HG03135 (cell line): Measurements from ENCODE around the gene ARL8B.
A peak's percentile ranks its signal among the peaks of the same experiment; 100 is the strongest.
"Not testable (repeated sequence)": the region's sequence is repeated elsewhere in the genome, so short reads cannot be mapped to it uniquely, and the experiment has no call there.

Source experiments
- ATAC-seq: cut with Tn5 transposase; IDR thresholded peaks from one replicate; pipeline ENCODE4 v1.9.1; 2021; ENCODE audit warnings: mild to moderate bottlenecking, moderate library complexity; ENCODE audit not compliant: unreplicated experiment

Gene ARL8B

DNA sequence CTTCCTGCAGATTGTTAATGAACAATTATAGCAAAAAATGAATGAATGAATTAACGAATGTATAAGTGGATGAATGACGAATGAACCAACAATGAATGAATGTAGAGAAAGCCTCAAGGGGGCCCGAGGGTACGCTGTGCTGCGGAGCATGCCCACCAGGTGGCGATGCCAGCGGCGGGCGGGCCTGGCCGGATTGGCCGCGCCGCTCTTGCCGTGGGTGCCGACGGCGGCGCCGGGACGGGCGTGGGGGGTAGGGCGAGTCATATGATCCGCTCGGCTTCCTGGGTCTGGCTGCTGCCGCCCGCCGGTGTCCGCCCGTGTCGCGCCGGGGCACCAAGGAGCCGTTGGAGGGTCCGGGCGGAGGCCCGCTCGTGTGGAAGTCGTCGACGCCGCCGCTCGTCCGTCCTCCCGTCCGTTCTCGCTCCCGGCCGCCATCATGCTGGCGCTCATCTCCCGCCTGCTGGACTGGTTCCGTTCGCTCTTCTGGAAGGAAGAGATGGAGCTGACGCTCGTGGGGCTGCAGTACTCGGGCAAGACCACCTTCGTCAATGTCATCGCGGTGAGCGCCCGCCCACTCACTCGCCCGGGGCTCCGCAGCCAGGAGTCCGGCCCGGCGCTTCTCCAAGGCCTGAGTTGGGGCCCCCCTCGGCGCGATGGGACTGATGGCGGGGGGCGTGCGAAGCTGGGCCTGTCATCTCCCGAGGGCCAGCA lies at the start of gene ARL8B:
Gene ARL8B (plus strand): TSS at position 263 of the 711 bp plus-strand sequence. CDS start 174 bp downstream, at position 437.
- ATAC-seq = peak; percentile 95

DNA sequence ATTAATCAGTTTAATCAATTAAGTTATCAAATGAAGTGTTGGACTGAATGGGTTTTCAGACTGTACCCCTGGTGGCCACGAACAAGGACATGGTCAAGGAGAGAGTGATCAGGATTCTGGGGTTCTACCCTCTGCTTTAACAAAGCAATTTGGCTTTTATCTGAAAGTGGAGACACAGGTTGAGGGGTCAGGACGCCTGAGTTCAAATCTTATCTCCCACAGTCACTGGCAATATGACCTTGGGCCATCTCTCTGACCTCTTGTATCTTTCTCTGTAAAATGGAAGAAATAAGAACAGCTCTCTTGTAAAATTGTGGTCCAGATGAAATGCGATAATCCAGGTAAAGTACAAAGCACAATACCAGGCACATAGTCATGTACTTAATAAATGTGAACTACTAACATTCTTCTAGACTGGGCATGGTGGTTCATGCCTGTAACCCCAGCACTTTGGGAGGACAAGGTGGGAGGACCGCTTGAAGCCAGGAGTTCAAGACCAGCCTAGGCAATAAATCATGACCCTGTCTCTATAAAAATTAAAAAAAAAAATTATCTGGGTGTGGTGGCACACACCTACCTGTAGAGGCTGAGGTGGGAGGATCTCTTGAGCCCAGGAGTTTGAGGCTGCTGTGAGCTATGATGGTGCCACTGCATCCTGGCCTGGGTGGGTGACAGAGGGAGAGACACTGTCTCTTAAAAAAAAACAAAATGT lies 48.6 kb upstream of the ARL8B start:
- ATAC-seq = no peak

DNA sequence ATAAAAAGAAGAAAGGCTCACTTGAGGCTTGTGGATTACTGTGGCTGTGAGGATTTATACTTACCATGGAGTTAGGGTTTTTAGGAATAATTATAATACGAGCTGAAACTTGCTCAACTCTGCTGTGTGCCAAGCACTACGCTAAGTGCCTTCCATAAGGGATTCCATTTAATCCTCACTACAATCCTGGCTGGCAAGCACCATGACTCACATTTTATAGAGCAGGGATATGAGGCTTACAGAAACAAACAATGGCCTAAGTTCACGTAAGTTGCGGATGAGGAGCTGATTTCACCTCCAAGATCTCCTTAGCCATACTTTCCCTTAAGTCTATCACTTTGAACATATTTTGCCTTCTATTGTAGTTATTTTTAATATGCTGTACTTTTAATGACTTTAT lies 43.9 kb upstream of the ARL8B start:
- ATAC-seq = no peak

DNA sequence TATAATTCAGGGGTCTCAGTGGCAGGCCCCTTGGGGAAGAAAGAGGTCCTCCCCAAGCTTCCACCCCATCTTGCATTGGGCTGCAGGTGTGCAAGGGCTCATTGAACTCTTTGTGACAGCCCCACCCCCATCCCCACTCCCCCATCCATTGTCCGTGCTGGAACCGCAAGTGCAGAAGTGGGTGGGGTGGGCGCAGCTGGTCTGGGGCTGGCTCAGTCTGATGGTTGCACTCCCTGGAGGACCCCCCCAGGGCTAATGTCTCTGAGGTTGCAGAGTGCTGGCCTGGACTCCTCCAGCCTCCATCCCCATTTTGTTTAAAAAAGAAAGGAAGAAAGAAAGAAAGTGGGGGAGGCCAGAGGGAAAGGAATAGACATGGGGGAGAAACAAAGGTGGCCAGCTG lies 42.3 kb upstream of the ARL8B start:
- ATAC-seq = no peak

DNA sequence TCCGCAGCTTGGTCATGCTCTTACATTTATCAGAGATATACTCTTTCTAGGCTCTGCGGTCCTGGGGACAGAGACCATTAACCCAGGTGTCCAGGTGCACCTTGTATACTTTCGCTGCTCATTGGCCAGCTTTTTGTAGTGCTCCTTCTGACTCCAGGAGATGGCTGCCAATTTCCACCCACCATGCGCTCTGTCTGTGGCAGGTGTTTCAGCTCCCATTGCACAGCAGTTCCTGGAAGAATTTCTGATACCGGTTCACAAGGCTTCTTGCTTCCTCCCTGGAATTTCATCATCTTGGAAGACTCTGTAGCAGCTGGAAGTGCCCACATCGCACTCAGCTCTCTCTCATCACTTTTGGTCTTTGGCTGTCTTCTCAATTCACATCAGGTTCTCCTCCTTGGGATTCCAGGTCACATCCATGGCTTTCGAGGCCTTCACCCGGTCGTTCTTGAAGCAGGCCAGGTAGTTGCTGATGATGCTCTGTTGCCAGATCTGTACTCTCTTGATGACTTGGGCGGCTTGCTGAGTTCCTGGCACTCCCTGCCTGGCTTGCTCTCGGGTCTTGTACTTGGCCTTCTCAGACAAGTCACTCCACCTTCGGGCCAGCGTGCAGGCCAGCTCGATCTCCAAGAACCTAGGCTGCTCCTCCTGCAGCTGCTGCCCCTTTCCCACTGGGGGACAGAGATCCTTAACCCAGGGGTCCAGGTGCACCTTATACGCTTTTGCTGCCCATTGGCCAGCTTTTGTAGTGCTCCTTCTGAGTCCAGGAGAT lies 41.1 kb upstream of the ARL8B start:
- no peak for ATAC-seq

DNA sequence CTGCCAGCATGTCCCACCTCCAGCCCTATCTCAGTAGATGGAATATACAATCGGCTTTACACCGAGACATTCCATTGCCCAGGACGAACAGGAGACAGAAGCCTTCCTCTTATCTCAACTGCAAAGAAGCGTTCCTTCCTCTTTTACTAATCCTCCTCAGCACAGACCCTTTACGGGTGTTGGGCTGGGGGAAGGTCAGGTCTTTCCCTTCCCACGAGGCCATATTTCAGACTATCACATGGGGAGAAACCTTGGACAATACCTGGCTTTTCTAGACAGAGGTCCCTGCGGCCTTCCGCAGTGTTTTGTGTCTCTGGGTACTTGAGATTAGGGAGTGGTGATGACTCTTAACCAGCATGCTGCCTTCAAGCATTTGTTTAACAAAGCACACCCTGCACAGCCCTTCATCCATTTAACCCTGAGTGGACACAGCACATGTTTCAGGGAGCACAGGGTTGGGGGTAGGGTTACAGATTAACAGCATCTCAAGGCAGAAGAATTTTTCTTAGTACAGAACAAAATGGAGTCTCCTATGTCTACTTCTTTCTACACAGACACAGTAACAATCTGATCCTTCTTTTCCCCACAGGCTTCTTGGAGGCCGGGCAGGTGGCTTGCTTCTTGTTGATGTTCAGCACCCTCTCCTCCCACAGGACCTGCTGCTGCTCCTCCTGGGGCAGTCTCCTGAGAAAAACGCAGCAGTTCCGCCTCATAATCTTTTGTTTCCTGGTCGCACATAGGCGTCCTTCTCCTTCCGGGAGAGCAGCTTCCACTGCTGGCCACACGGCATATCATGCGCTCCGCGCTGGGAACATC lies 39.9 kb upstream of the ARL8B start:
- not testable (repeated sequence) for ATAC-seq

DNA sequence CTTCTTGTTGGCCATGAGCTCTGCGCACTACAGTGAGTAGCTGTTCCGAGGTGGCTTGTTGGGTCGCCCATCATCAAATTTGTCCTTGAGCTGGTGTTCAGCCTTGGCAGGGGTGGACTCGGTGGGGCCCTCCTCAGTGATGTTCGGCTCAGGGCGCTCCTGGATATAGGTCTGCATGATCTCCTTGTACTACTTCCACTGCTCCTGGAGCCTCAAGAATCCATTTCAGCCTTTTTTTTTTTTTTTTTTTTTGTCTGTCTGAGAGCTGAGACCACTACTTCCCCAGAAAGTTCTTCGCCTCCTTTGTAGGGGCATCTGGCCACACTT lies 39.3 kb upstream of the ARL8B start:
- ATAC-seq = no peak

DNA sequence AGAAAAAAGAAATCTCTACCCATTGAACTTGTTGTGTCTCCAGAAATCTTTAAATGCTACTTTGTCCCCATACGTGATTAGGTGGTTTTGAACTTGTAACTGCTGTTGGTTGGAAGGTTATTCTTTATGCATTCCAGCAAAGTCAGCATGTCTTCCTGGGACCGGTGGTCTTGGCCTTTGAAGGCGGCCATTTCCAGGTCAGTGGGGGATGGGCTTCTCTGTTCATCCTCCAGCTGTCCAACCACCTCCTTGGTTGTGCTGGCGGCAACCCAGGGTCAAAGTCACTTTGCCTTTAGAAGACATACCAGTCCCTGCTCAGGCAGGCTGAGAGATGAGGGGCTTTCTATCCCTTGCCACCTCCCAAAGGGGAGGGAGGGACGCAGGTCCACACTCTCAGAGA lies 37.9 kb upstream of the ARL8B start:
- no peak for ATAC-seq

DNA sequence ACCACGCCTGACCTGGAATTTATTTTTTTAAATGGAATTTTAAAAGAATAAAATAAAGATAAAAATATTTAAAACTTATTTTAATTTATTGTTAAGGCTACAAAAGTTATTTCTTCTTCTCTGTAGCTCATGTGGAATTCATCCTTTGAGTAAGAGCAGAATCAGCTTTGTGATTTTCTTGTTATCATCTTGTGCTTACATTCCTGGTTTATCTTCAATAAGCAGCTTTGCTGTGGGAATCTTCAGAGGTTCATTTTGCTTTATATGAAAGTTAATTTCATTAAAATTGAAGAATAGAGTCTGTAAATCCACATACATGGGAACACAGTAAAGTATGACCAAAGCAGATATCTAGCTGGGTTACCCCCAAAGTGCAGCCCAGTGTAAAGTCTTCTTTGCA lies 35.4 kb upstream of the ARL8B start:
- ATAC-seq = no peak

DNA sequence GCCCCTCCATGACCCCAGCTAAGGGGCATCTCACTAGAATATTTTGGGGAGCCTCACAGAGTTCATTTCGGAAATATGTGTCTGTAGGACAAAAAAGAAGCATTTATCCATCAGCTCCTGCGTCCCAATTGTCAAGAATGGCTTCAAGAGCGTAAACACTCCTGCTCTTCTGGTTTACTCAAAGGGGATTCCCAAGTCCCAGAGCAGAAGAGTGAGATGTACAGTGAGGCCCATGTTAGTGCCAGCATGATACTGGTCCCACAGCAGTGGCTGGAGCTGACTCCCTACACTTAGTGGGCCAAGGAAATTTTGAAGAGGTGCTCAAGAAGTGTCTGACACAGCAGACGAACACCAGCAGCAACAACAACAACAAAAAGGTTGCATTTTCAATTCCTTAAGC lies 34.9 kb upstream of the ARL8B start:
- ATAC-seq = no peak

DNA sequence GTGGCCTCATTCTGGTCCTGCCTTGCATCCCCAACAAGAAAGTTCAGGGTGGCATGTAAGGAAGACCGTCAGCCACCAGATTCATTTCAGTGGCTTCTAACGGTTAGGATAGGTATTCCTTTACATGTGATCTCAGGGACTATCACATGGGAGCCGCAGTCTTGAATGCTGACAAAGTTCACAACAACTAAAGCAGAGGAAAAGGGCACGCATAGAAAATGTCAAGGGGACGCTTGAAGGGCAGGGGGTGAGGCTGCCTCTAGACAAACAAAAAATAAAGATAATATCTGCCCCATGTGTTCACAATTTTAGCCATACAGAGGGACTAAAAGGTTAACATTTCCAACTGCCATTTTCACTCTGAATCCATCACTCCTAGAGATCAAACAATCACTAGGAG lies 31.9 kb upstream of the ARL8B start:
- no peak for ATAC-seq

DNA sequence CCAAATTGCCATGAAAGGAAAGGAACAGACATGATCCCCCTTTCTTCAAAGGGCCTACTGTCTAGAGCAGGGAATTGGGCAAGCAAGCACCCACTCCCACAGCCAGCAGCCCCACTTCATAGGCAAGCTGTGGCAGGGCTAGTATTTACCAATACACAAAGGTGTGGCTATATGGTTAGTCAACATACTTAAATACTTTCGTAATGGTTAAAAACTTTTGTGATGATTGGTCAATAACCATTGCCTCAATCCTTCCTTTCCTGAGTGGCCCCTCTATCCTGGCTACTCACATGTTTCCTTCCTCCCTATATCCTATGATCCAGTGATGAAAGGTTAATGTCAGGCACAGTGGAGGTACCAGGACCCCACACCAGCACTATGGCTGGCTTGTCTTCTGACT lies 30.1 kb upstream of the ARL8B start:
- no peak for ATAC-seq

DNA sequence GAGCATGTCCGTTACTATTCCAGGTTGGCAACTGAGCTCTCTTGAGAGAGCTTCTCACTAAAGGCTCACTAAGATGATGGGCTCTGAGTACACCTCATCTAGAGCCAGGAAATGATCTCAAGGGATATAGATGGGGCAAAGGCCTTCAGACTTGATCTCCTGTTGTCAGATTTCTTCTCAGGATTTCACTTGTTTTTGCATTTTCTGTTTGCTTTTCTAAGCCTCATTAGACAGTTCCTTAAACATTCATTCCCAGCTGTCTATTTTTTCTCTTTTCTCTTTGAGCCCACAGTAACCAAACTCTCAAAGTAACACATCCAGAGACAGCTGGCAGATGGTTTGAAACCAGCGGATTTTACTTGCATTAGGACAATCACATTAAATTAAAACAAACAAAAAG lies 28.4 kb upstream of the ARL8B start:
- no peak for ATAC-seq

DNA sequence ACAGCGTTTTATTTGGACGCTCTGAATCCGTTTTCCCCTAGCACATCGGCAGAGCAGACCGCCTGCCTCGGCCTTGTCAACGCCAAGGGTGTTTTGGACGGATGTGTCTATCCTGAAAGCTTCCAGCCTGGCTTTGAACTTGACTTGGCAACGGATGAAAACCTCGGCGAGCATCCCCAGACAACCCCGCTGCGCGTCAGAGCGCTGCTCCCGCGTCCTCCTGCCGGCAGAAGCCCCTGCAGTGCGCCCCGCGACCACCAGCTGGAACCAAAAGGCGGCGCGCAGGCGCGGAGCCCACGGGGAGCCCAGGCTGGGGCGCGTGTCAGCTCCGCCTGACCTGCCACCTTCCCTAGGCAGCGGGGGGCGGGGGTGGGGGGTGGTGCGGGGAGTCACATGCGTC lies 26.2 kb upstream of the ARL8B start:
- no peak for ATAC-seq

DNA sequence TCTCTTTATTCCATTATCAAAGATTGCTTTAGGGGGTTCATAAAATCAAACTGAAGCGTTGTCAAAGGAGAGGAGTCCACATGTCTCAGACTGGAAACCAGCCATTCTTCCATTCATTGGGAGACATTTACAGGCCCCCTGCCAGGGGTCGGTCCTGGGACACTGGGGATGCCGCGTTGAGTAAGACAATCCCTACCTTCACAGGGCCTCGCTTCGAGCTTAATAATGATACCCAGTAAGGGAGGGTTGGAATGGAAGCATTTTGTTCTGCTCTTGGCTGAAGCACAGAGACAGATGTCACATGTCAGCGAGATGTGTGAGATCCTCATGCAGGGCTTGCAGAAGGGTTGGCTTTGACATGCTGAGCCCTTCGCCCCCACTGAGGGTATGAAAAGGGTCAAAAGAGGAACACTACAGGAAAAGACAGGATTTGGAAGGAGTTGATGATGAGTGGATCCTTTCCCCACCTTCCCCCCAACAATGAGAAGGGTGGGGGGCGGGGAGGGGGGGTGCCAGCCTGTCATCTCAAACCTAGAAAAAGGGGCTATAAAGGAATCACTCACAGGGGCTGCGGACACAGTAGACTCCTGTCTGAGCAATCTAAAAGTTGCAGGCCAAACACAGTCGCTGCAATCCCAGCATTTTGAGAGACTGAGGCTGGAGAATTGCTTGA lies 25.6 kb upstream of the ARL8B start:
- ATAC-seq = no peak

DNA sequence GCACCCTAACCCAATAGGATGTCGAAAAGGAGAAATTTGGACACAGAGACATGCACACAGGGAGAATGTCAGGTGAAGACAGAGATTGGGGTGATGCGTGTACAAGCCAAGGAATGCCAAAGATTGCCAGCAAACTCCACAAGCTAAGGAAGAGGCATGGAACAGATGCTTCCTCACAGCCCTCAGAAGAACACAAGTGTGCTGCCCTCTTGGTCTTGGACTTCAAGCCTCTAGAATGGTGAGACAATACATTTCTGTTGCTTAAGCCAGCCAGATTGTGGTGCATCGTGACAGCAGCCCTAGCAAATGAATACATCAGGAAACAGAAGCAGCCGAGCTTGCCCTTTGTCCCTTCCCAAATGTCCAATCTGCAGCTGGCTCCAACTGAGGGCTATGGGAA lies 23.7 kb upstream of the ARL8B start:
- no peak for ATAC-seq

DNA sequence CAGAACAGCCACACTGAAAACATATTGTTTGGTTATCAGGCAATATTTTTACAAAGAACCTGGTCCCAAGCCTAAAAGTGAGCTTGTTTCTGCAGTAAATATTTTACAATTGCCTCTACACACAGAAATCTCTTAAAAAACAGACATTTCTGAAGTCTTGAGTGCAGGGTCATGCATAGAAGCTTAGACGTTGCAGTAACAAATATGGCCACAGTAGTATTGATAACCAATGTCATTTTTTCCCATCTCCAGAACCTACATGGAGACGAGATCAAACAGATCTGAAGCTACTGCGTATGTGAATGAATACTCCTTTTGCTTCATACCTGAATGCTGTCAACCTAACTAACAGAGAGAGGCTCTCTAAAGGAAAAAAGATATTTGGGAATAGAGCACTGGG lies 19.6 kb upstream of the ARL8B start:
- no peak for ATAC-seq

DNA sequence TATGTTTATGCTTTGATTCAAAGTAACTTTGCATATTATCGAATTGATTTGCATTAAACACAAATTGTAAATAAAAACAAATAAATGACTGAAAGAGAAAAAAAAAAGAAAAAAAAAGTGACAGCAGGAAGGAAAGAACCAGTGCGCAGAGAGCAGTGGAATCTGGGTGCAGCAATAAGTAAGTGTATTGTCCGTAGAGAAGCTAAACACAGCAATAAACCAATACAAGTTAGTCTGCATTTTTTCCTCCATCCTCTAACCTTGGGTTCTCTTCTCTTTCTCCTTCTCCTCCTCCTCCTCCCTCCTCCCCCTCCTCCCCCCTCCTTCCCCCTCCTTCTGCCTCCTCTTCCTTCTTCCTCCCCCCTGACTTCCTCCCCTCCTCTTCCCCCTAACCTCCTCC lies 18.3 kb upstream of the ARL8B start:
- ATAC-seq = no peak

DNA sequence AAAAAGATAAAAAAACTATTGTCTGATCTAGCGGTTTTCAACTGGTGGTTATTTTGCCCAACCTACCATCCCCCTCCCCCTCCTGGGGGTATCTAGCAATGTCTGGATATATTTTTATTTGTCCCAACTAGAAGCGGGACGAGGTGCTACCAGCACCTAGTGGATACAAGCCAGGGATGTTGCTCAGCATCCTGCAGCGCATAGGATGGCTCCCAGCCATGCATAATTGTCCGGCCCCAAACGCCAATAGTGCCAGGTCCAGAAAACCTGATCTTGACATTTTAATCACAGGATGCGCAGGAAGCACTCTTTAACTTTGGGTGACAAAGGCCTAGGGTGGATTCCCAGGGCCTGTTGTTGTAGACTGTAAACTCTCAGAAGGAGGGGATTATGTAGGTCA lies 17.0 kb upstream of the ARL8B start:
- no peak for ATAC-seq

DNA sequence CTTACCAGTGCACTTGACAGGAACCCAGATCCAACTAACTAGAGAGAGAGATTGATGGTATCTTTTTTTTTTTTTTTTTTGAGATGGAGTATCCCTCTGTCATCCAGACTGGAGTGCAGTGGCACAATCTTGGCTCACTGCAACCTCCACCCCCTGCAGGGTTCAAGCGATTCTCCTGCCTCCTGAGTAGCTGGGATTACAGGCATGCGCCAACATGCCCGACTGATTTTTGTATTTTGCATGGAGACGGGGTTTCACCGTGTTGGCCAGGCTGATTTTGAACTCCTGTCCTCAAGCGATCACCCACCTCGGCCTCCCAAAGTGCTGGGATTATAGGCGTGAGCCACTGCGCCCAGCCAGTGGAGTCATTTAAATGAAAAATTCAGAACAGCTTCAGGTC lies 15.7 kb upstream of the ARL8B start:
- not testable (repeated sequence) for ATAC-seq

DNA sequence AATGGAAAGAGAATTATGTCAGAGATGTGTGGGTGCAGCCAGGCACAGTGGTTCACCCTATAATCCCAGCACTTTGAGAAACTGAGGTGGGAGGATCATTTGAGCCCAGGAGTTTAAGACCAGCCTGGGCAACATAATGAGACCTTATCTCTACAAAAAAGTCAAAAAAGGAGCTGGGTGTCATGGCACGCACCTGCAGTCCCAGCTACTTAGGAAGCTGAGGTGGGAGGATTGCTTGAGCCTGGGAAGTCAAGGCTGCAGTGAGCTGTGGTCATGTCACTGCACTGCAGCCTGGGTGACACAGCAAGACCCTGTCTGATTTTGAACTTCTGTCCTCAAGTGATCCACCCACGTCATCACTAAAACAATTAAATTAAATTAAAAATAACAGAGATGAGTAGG lies 15.2 kb upstream of the ARL8B start:
- not testable (repeated sequence) for ATAC-seq
